HG03460 (cell line): ENCODE measurements around the gene HHIPL1.
"Not testable (repeated sequence)": the region's sequence is repeated elsewhere in the genome, so short reads cannot be mapped to it uniquely, and the experiment has no call there.

Experiments used
- ATAC-seq: cut with Tn5 transposase; IDR thresholded peaks from one replicate; pipeline ENCODE4 v1.9.1; 2021; ENCODE audit not compliant: unreplicated experiment

Gene HHIPL1

DNA sequence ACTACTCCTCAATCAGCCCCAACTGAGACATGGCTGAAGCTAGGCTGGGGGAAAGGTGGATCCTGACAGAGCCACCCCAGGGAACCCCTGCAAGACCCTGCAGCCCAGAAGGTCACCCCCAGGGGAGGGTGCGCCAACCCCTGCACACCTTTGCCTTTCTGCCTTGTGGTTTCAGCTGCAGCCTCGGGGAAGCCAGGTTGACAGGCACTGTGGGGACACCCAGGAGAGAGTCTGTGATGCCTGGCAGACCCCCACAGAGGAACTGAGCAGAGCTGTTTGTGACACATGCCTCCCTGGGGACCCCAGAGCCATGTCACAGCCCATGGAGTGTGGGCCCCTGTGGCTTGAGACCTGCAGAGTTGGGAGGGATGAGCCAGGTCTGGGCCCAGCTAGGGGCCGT lies 11.8 kb upstream of the HHIPL1 start:
- no peak for ATAC-seq

DNA sequence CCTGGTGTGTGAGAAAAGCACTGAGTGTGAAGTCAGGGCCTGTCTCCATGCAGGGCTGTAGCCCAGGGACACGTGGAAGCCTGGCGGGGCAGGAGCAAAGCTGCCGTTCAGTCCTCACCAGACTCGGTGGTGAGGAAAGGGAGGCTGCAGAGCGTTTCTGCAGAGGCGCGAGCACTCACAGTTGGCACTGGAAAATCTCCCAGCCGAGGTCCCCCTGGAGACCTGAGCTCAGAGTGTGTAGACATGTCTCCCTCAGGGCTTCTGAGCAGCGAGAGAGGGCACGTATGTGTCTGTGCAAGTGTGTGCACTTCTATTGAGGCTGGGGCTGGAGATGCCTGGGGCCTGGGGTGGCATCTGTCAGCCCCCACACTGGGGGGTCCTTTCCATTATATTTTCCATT lies 11.0 kb upstream of the HHIPL1 start:
- ATAC-seq = no peak

DNA sequence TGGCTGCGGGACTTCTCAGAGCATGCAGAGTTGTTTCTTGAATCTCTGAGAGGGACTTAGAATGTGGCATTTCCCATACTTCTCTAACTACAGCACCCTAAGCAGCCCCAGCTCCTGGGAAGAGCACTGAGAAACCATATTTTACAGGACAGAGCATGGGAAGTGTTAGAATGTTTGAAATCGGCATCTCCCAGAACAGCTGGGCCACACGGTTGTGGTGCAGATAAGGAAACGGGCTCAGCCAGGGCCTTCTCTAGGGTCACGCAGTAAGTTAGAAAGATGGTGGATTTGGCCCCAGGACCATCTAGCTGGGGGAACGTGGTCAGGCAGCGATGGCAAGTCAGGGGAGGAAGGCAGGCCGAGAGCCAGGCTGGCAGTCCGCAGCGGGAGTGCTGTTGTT lies 10.5 kb upstream of the HHIPL1 start:
- ATAC-seq = no peak

DNA sequence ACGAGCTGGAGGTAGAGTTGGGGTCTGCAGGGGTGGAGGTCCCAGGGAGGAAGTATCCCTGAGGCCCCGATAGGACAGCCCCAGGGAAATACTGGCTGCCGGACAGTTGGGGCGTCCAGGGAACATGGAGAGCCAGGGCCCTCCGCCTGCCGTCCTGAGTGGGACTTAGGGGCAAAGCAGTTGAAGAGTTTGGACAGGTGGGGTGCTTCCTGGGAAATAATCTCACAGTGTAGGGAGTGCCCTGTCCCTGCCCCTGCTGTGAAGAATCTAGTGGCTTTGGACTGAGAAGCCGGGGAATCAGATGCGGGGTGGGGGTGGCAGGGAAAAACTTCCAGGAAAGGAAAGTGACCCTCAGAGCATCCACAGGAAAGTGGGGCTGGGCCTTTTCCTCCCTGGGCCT lies 9.8 kb upstream of the HHIPL1 start:
- ATAC-seq = no peak

DNA sequence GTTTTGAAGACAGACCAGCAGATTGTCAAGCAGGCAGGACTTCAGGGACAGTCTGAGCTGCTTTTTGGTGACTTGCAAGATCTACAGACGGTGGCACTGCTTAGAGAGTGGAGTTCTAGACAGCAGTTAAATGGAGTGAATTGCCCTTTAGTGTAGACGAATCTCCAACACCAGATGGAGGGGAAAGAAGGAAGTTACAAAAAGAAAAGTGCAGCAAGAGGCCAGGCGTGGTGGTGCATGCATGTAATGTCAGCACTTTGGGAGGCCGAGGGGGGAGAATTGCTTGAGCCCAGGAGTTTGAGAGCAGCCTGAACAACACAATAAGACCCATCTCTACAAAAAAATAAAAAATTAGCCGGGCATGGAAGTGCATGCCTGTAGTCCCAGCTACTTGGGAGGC lies 8.4 kb upstream of the HHIPL1 start:
- ATAC-seq = no peak

DNA sequence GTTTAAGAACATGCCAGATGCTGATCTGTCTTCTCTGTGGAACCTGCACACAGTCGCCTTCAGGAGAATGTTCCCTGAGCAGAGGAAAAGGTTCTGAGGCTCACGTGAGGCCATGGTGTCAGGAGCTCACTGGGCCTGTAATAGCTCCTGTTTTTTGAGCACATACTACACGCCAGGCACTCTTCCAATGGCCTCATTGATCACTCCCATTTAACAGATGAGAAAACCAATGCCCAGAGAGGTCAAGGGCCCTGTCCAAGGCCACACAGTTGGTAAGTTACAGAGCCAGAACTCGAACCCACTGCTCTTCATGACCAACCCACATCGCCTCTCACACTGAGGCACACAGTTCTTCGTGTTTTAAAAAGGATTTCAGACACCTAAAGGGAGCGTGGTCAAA lies 7.3 kb upstream of the HHIPL1 start:
- no peak for ATAC-seq

DNA sequence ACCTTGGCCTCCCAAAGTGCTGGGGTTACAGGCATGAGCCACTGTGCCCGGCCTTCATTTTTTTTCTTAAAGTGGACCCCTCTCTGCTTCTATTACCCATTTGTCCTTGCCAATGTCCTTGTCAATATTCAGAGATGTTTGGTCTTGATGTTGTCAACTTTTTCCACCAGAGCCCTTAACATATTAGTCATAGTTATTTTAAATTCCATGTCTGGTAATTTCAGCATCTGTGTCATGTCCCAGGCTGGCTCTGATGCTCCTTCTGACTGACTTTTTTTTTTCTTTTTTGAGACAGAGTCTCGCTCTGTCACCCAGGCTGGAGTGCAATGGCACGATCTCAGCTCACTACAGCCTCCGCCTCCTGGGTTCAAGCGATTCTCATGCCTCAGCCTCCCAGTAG lies 2.2 kb upstream of the HHIPL1 start:
- not testable (repeated sequence) for ATAC-seq

DNA sequence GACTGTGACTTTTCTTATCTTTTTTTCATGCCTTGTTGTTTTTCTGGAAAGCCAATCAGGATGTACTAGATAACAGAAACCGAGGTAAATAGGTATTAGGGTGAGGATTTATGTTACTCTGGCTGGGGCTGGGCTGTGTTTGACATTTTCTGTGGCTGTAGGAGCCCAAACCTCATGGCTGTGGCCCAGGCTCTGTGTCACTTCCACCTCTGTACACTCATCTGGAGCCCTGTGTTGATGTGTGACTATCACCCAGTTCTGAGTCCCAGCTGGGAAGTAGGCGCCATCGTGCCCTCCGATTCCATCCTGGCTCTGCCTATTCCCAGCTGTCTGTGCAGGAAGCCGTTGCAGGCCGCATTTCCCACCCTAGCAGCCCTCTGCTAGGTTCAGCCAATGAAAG lies 1.6 kb upstream of the HHIPL1 start:
- no peak for ATAC-seq

DNA sequence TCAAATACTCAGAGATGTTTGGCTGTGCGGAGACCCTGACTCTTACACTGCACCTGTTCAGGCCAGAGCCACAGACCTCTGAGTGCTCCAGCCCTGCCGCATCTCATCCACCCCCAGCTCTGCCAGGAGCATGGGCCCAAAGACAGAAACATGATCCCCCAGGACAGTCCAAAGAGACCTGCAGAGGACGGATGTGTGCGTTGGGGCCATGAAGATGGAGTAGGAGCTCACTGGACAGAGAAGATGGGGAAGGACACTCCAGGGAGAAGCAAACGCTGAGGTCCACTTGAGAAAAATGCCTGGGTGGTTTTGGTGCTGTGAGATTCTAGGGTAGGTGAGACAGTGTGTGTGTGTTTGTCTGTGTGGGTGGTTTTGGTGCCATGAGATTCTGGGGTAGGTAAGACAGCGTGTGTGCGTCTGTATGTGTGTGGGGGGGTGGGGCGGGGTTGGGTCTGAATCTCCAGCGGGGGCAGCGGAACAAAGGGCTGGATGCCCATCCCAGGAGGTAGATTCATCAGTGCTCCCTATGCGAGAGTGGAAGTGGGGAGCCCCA lies 818 bp upstream of the HHIPL1 start:
- no peak for ATAC-seq

DNA sequence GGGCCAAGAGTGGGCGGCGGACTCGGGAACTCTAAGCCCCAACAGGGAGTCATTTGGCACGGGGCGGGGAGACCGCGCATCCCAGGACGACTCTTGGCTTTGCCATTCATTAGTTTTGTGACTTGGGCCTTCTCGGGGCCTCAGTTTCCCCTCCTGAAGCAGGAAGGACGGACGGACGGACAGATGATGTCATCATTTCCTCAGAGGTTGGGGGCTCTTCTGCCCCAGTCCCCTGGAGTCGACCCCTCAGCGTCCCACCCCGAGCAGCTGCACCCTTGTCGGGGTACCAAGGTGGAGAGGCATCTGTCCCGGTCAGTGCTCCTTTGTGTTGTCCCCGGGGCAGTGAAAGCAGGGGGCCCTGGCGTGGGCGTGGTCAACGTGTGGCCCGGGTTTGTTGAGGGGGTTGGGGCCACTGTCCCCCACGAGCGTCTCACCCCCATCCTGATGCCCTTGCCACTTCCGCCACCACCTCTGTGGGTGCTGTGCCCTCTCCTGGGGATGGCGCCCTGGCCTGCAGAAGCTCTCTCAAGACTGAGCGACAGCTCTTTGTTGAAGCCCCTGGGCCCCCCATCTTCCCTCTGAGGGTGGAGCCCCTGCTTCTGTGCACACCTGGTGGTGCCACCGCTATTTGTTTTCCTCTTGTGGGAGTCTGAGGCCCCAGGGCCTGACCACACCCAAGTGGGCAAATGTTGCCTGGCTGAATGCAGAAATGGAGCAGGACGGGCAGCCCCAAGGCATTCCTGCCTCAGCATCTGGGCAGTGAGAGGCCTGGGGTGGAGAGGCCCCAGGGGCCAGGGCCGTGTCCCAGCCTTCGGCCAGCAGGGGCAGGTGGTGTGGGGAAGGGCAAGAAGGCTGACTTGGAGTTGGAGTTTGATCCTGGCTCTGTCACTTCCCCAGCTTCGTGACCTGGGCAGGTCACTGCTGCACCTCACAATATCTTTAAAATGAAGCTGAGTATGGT lies 896 bp downstream of the HHIPL1 start:
- ATAC-seq = no peak

DNA sequence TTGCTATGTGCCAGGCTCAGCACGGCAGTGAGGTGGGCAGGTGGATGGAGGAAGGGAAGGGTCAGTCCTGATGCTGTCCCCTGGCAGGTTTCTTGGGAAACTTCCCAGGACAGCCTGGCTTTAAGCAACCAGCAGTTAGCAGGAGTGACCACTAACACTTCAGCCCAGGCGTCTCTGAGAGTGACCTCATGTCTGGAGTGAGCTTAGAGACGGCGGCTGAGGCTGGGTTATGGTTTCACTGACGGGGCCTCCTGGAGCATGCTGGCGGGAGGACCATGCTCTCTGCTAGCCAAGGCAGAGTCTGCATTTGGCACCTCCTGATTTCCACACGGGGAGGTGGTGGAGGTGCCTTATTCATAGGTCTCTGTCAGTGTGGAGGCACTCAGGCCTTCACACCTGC lies 2.5 kb downstream of the HHIPL1 start:
- no peak for ATAC-seq

DNA sequence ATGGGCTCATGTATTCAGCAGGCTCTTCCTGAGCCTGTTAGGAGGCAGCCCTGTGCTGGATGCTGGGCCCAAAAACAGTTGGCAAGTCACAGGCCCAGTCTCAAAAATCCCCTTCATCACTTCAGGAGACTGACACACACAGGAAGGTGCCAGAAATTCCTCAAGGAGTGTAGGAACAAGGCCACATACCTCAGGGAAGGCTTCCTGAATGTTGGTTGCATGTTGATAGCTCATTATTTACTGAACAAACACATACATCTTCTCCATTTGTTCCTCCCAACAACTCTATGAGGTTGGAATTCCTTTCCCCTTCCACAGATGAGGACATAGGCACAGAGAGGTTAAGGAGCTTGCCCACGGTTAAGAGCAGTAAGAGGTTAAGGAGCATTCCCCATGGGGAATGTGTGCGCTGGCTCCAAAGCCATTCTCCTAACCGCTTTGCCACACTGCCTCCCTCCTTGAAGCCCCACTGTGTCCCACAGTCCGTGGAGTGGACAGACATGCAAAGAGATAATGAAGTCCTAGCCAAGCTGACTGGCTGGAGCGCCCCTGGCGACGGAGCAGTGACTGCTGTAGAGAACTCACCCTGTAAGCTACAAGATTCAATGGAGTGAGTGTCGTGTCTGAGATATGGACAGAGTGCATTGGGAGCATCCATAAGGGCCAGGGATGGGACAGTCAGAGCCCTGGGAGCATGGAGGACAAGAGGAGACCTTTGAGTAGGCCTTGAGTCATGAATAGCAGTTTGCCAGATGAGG lies 3.3 kb downstream of the HHIPL1 start:
- ATAC-seq = no peak

DNA sequence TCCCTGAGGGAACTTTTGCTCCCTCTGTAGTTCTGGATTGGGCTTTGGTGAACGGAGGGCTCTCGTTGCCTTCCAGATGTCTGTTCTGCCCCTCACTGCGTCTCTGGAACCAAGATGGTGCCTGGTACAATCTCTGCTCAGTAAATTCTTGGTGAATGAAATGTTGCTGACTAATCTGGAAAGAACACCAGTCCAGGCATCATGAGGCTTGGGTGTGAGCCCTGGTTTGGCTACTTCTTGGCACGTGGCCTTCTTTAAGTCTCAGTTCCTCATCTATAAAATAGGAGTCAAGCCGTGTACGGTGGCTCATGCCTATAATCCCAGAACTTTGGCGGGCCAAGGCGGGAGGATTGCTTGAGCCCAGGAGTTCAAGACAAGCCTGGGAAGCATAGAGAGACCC lies 4.3 kb downstream of the HHIPL1 start:
- ATAC-seq = no peak

DNA sequence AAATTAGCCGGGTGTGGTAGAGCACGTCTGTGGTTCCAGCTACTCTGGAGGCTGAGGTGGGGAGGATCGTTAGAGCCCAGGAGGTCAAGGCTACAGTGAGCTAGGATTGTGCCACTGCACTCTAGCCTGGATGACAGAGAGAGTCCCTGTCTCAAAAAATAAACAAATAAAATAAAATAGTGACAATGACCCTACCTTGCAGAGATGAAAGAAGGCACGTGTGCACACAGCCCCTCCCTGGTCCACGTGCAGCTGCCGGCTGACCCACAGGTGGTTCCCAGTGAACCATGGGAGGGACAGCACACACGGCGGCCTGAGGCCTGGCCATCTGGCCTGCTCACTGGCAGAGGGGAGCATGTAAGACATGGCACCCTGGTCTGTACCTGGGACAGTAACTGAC lies 4.7 kb downstream of the HHIPL1 start:
- ATAC-seq = no peak

DNA sequence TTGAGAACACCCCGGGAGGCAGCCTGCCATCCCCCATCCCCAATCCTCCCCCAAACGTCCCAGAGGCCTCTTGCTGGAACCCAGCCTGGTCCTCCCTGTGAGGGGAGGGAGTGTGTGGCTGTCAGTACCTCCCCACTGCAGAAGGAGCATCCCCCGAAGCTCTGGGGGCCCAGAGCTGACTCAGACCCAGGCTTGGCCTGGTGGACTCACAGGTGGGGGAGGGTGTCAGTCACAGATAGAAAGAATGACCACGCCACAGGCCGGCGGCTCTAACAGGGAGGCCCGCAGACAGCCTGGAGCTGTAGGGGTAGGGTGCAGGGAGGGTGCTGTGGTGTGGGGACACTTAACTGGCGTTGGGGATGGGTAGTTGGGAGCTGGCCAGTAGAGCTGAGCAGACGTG lies 5.3 kb downstream of the HHIPL1 start:
- ATAC-seq = no peak

DNA sequence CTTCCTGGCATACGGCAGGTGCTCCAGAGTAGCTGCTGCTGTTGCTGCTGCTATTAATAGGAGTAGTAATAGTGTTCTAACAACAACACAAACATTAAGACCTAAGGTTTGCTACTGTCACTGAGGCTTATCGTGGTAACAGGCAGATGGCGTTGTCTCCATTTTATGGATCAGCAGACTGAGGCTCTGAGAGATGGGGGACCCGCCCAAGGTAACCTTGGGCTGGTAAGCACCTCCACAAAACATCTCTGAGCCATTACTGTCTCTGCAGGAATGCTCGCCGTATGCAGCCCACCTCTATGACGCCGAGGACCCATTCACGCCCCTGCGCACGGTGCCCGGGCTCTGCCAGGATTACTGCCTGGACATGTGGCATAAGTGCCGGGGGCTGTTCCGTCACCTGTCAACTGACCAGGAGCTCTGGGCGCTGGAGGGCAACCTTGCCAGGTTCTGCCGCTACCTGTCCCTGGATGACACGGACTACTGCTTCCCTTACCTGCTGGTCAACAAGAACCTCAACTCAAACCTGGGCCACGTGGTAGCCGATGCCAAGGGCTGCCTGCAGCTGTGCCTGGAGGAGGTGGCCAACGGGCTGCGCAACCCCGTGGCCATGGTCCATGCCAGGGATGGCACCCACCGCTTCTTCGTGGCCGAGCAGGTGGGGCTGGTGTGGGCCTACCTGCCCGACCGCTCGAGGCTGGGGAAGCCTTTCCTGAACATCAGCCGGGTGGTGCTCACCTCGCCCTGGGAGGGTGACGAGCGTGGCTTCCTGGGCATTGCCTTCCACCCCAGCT lies 7.2 kb downstream of the HHIPL1 start:
- no peak for ATAC-seq

DNA sequence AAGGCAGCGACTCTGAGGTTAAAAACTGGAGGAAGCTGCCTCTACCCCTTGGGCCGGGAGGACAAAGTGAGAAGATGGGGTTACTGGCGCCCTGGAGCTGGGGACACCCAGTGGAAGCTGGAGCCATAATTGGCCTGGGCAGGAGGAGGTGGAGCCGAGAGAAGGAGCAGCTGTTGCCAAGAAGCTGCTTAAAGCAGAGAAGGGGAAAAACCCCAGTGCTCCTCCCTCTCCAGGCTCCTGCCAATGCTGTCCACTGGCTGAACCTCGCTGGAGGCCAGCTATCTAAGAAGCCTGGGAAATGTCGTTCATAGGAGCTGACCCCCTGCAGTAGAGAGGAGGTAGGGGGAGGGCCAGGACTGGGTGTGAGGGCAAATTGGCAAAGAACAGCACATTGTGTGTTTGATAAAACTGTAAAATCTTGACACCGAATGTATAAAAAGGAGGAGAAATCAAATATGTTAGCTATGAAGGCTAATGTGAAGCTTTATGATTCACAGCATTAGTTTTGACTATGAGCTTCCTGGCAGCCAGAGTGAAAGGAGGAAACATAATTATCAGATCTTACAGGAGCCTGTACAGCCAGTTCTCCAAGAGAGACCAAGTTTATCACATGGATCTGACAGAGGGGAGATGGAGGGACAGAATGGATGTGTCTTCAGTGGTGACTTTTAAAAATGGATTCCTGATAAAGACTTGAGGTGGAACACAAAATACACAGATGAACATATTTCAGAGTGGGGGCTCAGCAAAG lies 9.5 kb downstream of the HHIPL1 start:
- no peak for ATAC-seq

DNA sequence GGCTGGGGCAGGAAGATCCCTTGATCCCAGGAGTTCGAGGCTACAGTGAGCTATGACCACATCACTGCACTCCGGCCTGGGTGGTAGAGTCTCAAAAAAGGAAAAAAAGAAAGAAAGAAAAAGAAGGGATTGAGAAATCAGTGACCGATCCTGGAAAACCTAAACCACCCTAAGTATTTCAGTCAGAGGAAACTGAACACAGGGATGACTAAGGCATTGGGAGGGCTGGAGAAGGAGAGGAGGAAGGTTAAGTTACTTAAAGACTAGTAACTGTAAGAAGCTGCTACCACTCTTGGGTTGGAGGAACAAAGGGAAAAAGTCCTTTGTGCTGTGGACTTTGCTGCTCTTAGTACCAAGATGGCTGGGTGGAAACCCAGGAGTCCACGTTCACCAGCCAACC lies 10.6 kb downstream of the HHIPL1 start:
- ATAC-seq = no peak

DNA sequence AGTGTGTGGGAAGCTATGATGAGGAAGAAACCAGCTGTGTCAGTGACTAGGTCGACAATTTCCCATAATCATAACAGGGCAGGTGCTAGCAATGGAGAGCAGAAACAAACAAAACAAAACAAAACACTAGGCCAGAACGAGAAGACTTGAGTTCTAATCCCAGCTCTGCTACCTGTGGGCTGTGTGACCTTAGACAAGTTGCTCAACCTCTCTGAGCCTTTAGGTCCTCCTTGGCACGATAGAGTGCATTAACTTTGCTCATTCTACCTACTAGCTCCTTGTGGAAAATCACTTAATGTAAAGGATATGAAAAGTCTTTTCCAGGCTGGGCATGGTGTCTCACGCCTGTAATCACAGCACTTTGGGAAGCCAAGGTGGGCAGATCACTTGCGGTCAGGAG lies 11.2 kb downstream of the HHIPL1 start:
- ATAC-seq = no peak

DNA sequence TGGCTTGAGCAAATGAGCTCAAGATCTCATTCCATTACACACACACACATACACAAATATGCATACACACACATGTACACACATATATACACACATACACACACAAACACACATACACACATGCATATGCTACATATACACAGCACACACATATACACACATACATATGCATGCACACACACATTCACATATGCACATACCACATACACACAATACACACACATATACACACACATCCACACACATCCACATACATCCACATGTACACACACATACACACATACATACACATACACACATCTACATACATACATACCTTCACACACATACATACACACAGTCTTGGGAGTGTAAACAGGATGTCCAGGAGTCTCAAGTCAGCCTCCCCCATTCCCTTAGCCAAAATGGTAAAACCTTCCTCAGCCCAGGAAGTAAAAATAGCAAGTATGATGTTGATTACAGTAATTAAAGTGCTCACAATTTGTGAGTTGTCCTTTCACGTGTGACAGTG lies 12.8 kb downstream of the HHIPL1 start:
- no peak for ATAC-seq
